SK-N-SH (cell line): ENCODE data around the gene HS3ST5. TPM values are rescaled to one million over a fixed set of nuclear protein-coding genes. Genes with fewer than 3 reads are reported as not detected.

ENCODE experiments used
- CTCF ChIA-PET: fragments of 300-600, 350-600 bp; formaldehyde crosslinking; extraction: SDS; loops from one replicate; lab custom pipeline; 2021; lab: Yijun Ruan, JAX
- POLR2A ChIA-PET: fragments of 350-600 bp; sonication (Branson Sonifier 250); formaldehyde crosslinking; extraction: SDS; loops from one replicate; lab custom pipeline; 2020; ENCODE audit warnings: antibody characterized with exemption, inconsistent platforms; lab: Yijun Ruan, JAX
- DNase-seq: peaks from one replicate; pipeline ENCODE4 v3.0.0; 2012
- H2AFZ ChIP-seq: fragments of 200-600 bp; sonication (generic); 2 replicates; pipeline ENCODE4 v1.8.1; 2016; ENCODE audit warnings: antibody characterized with exemption, mild to moderate bottlenecking, low read depth
- H3F3A ChIP-seq: fragments of 200-600 bp; sonication (generic); replicated peaks from 2 replicates; pipeline ENCODE3; 2016; ENCODE audit warnings: antibody characterized with exemption, mild to moderate bottlenecking; ENCODE audit not compliant: insufficient read depth
- H3K27ac ChIP-seq, 2 experiments: fragments of 200-500 bp in 1 of 2; fragments of 200-600 bp in 1 of 2; sonication (Bioruptor generic) in 1 of 2; sonication (generic), shearing (Covaris generic) in 1 of 2; 2 replicates each; pipeline versions ENCODE4 v1.5.1 to v1.6.1; 2014 to 2016; ENCODE audit warnings: low read depth in 2 of 2, inconsistent platforms in 1 of 2, low read length in 1 of 2, mild to moderate bottlenecking in 1 of 2, mixed read lengths in 1 of 2
- H3K27me3 ChIP-seq: fragments of 200-600 bp; sonication (generic), shearing (Covaris generic); 2 replicates; pipeline ENCODE4 v1.6.1; 2016; ENCODE audit warnings: mixed run types; ENCODE audit not compliant: insufficient read depth
- H3K36me3 ChIP-seq, 2 experiments: fragments of 200-500 bp in 1 of 2; fragments of 200-600 bp in 1 of 2; sonication (Bioruptor generic) in 1 of 2; sonication (generic) in 1 of 2; replicated peaks in 1 of 2; 2 replicates each; pipeline versions ENCODE3 to v1.5.1; 2014 to 2016; ENCODE audit warnings: low read length in 1 of 2, mild to moderate bottlenecking in 1 of 2; ENCODE audit not compliant: insufficient read depth in 2 of 2, control insufficient read depth in 1 of 2
- H3K4me1 ChIP-seq, 2 experiments: fragments of 200-500 bp in 1 of 2; fragments of 200-600 bp in 1 of 2; sonication (Bioruptor generic) in 1 of 2; sonication (generic), shearing (Covaris generic) in 1 of 2; 2 replicates each; pipeline versions ENCODE4 v1.5.1 to v1.6.1; 2014 to 2016; ENCODE audit warnings: low read depth in 1 of 2, low read length in 1 of 2, mixed run types in 1 of 2; ENCODE audit not compliant: insufficient read depth in 2 of 2, control insufficient read depth in 1 of 2
- H3K4me2 ChIP-seq: fragments of 200-600 bp; sonication (generic), shearing (Covaris generic); 2 replicates; pipeline ENCODE4 v1.6.1; 2017; ENCODE audit warnings: mixed run types
- H3K4me3 ChIP-seq, 2 experiments: fragments of 200-500 bp in 1 of 2; fragments of 200-600 bp in 1 of 2; sonication (Bioruptor generic) in 1 of 2; sonication (generic), shearing (Covaris generic) in 1 of 2; 2 replicates each; pipeline versions ENCODE4 v1.5.1 to v1.8.1; 2014 to 2016; ENCODE audit warnings: low read depth in 2 of 2, inconsistent platforms in 1 of 2, low read length in 1 of 2, mild to moderate bottlenecking in 1 of 2, mixed read lengths in 1 of 2, moderate library complexity in 1 of 2
- H3K79me2 ChIP-seq: fragments of 200-600 bp; sonication (generic); 2 replicates; pipeline ENCODE4 v1.8.1; 2017; ENCODE audit warnings: mild to moderate bottlenecking; ENCODE audit not compliant: insufficient read depth
- H3K9ac ChIP-seq: fragments of 200-600 bp; sonication (generic); 2 replicates; pipeline ENCODE4 v1.6.1; 2017; ENCODE audit warnings: mixed run types
- H3K9me2 ChIP-seq: fragments of 200-600 bp; sonication (generic); 2 replicates; pipeline ENCODE4 v1.6.1; 2017; ENCODE audit warnings: mixed run types
- H3K9me3 ChIP-seq: fragments of 200-600 bp; sonication (generic); 2 replicates; pipeline ENCODE4 v1.6.1; 2017; ENCODE audit warnings: mixed run types, mild to moderate bottlenecking, moderate library complexity
- H4K20me1 ChIP-seq: fragments of 200-600 bp; sonication (generic); 2 replicates; pipeline ENCODE4 v1.6.1; 2017; ENCODE audit warnings: mild to moderate bottlenecking, mixed run types; ENCODE audit not compliant: insufficient read depth
- CHD2 ChIP-seq: fragments of 150-350 bp; IDR thresholded peaks from 2 replicates; pipeline ENCODE4 v1.6.1; 2018; ENCODE audit warnings: low read length; ENCODE audit not compliant: partially characterized antibody
- FOXJ3 ChIP-seq: sonication (generic); formaldehyde crosslinking; IDR thresholded peaks from 2 replicates; pipeline ENCODE4 v1.5.1; 2020; ENCODE audit warnings: mild to moderate bottlenecking, missing genetic modification reagents
- FOXM1 ChIP-seq: IDR thresholded peaks from 2 replicates; pipeline ENCODE4 v1.4.0; 2012; ENCODE audit warnings: low read depth, mild to moderate bottlenecking
- POLR2AphosphoS5 ChIP-seq: IDR thresholded peaks from 2 replicates; pipeline ENCODE4 v1.6.1; 2012; ENCODE audit warnings: low read depth, low read length
- RCOR1 ChIP-seq: fragments of 150-350 bp; IDR thresholded peaks from 2 replicates; pipeline ENCODE4 v1.6.1; 2017; ENCODE audit warnings: antibody characterized with exemption, low read length
- RFX5 ChIP-seq: IDR thresholded peaks from 2 replicates; pipeline ENCODE4 v1.6.1; 2012; ENCODE audit warnings: mild to moderate bottlenecking, improper control_type of control experiment, low read length
- RXRA ChIP-seq: IDR thresholded peaks from 2 replicates; pipeline ENCODE4 v1.4.0; 2012; ENCODE audit warnings: low read depth, mild to moderate bottlenecking, borderline replicate concordance
- WGBS: methylation state at CpG from one replicate; pipeline ENCODE4 v1.1.6; 2017; ENCODE audit warnings: low lambda C conversion rate; 5-methylcytosine and 5-hydroxymethylcytosine counted together
- polyA plus RNA-seq, 3 experiments: library from polyadenylated mRNA; depleted of rRNA; stranded (reverse); fragments of >200 nt; gene quantifications; 2 replicates each; pipeline ENCODE4 v1.2.3, GENCODE V29; 2012
- TF ChIP-seq, protein P1 (sequence below): fragments of 150-350 bp; IDR thresholded peaks from 2 replicates; pipeline ENCODE4 v1.6.1; 2017; ENCODE audit warnings: antibody characterized with exemption, low read length, low read depth, borderline replicate concordance
- TF ChIP-seq, protein P2 (sequence below): IDR thresholded peaks from 2 replicates; pipeline ENCODE4; 2012
- TF ChIP-seq, protein P3 (sequence below): IDR thresholded peaks from 2 replicates; pipeline ENCODE4 v1.6.1; 2012; ENCODE audit warnings: mild to moderate bottlenecking, low read depth, low read length, moderate library complexity
- TF ChIP-seq, protein P4 (sequence below): fragments of 150-350 bp; IDR thresholded peaks from 2 replicates; pipeline ENCODE4 v1.6.1; 2016; ENCODE audit warnings: mild to moderate bottlenecking, low read depth, low read length

Gene HS3ST5
- polyA plus RNA-seq, 1 of the 3 experiments (the other 2 are of a cell fraction) = 0.02 TPM

DNA sequence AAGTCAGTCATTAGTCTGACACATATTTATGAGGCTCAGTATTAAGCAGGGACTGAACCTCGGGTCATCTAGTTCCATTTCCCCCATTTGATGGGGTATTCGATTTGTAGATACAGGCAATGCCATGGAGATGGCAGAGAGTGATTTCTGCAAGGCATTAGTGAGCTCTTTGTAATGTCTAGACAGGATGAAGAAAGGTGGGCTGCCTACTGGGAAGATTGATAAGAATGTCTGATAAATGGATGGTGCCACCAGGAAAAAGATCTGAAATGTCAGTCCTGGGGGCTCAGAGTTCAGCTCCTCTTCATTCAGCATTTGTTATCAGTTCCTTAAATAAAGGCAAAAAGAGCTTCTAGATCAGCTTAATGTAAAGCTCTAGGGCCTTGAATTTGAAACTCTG is 51.4 kb downstream of the HS3ST5 start:
- H3K36me3 ChIP-seq = no peaks in the 10 kb centered on the region
- no peaks in the 10 kb centered on the region for H3F3A ChIP-seq
- H3K9ac ChIP-seq = no peak overlapping the region
- H2AFZ ChIP-seq = no peak overlapping the region
- no peaks in the 10 kb centered on the region for H3K9me3 ChIP-seq
- H3K4me2 ChIP-seq = no peak overlapping the region
- no peaks in the 10 kb centered on the region for H4K20me1 ChIP-seq
- CTCF ChIA-PET = interaction anchor here (1.2 kb wide), 1 partner anchor 13 kb away, joined by 4 read pairs; no protein-coding TSS in a partner anchor
- TF ChIP-seq, protein P1, sequence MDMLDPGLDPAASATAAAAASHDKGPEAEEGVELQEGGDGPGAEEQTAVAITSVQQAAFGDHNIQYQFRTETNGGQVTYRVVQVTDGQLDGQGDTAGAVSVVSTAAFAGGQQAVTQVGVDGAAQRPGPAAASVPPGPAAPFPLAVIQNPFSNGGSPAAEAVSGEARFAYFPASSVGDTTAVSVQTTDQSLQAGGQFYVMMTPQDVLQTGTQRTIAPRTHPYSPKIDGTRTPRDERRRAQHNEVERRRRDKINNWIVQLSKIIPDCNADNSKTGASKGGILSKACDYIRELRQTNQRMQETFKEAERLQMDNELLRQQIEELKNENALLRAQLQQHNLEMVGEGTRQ = no peak
- TF ChIP-seq RFX5 (no peak), FOXM1 (no peak), CHD2 (no peak), RCOR1 (no peak), RXRA (no peak), FOXJ3 (CRISPR knock-in tag) (no peak), POLR2AphosphoS5 (no peak)
- TF ChIP-seq, protein P2, sequence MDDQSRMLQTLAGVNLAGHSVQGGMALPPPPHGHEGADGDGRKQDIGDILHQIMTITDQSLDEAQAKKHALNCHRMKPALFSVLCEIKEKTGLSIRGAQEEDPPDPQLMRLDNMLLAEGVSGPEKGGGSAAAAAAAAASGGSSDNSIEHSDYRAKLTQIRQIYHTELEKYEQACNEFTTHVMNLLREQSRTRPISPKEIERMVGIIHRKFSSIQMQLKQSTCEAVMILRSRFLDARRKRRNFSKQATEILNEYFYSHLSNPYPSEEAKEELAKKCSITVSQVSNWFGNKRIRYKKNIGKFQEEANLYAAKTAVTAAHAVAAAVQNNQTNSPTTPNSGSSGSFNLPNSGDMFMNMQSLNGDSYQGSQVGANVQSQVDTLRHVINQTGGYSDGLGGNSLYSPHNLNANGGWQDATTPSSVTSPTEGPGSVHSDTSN = no peak
- TF ChIP-seq, protein P3, sequence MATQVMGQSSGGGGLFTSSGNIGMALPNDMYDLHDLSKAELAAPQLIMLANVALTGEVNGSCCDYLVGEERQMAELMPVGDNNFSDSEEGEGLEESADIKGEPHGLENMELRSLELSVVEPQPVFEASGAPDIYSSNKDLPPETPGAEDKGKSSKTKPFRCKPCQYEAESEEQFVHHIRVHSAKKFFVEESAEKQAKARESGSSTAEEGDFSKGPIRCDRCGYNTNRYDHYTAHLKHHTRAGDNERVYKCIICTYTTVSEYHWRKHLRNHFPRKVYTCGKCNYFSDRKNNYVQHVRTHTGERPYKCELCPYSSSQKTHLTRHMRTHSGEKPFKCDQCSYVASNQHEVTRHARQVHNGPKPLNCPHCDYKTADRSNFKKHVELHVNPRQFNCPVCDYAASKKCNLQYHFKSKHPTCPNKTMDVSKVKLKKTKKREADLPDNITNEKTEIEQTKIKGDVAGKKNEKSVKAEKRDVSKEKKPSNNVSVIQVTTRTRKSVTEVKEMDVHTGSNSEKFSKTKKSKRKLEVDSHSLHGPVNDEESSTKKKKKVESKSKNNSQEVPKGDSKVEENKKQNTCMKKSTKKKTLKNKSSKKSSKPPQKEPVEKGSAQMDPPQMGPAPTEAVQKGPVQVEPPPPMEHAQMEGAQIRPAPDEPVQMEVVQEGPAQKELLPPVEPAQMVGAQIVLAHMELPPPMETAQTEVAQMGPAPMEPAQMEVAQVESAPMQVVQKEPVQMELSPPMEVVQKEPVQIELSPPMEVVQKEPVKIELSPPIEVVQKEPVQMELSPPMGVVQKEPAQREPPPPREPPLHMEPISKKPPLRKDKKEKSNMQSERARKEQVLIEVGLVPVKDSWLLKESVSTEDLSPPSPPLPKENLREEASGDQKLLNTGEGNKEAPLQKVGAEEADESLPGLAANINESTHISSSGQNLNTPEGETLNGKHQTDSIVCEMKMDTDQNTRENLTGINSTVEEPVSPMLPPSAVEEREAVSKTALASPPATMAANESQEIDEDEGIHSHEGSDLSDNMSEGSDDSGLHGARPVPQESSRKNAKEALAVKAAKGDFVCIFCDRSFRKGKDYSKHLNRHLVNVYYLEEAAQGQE = no peak
- TF ChIP-seq, protein P4, sequence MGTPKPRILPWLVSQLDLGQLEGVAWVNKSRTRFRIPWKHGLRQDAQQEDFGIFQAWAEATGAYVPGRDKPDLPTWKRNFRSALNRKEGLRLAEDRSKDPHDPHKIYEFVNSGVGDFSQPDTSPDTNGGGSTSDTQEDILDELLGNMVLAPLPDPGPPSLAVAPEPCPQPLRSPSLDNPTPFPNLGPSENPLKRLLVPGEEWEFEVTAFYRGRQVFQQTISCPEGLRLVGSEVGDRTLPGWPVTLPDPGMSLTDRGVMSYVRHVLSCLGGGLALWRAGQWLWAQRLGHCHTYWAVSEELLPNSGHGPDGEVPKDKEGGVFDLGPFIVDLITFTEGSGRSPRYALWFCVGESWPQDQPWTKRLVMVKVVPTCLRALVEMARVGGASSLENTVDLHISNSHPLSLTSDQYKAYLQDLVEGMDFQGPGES = no peak
- TF ChIP-seq, all 33 proteins: peak for 0
- Histone ChIP-seq H3K79me2 (no peaks in the 10 kb centered on the region), H3K27me3 (no peaks in the 10 kb centered on the region), H3K9me2 (no peaks in the 10 kb centered on the region), H3K27ac (no peak overlapping the region), H3K4me1 (no peaks in the 10 kb centered on the region), H3K4me3 (no peak overlapping the region)
- no peak for DNase-seq
- POLR2A ChIA-PET = no interaction called here
- 8% methylated on average over 2 of the region's 2 CpGs for WGBS
